Effector CD8-positive, alpha-beta T cell (primary cell): ENCODE data around the gene ST3GAL5.
"Not testable (repeated sequence)": the region's sequence is repeated elsewhere in the genome, so short reads cannot be mapped to it uniquely, and the experiment has no call there.

ENCODE experiments used
- DNase-seq: peaks from one replicate; lab custom pipeline; 2025; lab: John Stamatoyannopoulos, UW

Gene ST3GAL5

GRCh38 chr2:85834466-85834865 lies 54.3 kb downstream of the ST3GAL5 start:
- DNase-seq, result no peak

- no peak for DNase-seq
These were observed 57.1 kb downstream of the ST3GAL5 start for GRCh38 chr2:85831735-85832134.

- no peak for DNase-seq
These were observed 58.1 kb downstream of the ST3GAL5 start for GRCh38 chr2:85830645-85831044.

GRCh38 chr2:85829394-85829793 lies 59.4 kb downstream of the ST3GAL5 start:
- not testable (repeated sequence) for DNase-seq

GRCh38 chr2:85828725-85829124 lies 60.1 kb downstream of the ST3GAL5 start:
- no peak for DNase-seq

DNA sequence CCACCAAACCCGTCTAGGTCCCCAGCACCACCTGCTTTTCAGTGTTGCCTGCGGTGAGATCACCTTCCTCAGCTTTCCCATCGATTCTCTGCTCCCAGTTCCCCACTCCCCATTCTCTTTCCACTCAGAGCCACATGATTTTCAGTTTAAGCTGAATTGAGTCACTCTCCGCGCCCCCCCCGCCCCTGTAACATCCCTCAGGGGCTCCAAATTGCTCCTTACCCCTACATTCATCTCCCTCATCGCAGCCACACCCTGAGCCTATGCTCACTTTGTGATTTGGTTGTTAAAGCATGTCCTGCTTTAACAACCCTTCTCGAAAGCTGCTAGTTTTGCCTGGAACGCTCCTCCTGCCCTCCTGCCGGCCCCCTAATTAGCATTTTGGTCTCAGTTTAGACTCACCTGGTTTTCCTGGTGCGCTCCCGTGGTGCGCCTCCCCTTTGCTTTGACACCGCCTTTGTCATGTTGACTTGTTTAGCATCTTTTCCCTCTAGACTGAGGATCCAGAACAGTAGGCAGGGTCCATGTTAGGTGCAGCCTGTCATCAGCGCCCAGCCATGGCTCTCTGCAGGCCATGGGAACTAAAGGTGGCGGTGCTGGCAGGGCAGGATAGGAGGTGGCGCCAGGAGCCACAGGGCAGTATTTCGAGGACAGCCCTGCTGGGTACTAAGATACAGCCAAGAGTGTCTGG lies 60.8 kb downstream of the ST3GAL5 start:
- no peak for DNase-seq

DNA sequence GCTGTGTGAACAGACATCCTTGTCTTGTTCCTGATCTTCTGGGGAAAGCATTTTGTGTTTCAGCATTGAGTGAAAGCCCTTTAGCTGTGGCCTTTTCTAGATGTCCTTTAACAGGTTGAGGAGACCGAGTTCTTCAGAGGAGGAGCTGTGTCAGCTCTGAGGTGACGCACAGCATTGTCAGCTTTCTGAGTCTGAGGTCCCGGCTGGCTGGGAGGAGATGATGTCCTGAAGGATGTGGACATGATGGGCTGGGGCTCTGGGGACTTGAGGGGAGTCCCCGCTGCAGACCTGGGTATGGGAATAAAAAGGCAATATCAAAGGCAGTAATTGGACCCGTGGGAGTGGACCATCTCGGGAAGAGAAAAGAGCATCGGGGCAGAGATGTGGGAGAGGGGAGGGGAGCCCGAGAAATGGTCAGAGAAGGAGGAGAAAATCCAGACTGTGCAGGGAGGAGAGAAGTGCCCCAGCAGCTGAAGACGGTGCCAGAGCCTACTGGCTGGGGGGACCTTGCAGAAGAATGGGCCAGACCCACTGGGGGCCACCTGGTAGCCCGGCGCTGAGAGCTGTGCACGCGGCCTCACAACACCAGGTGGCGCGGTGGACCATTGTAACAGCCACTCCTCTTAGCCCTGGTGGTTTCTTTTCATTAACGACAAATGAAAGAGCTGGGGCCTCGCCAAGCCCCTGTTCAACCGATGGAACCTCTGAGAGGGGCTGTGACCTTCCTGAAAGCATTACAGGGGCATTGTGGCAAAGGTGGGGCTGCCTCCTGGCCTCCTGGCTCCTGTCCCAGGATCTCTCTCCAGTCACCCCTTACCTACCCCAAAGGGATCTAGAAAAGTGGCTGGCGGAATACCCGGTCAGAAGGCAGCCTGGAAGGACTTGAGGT lies 61.6 kb downstream of the ST3GAL5 start:
- DNase-seq, result peak; percentile 70

- no peak for DNase-seq
These were observed 64.8 kb downstream of the ST3GAL5 start for GRCh38 chr2:85823951-85824350.

- DNase-seq, result no peak
These were observed 66.0 kb downstream of the ST3GAL5 start for GRCh38 chr2:85822766-85823165.

DNA sequence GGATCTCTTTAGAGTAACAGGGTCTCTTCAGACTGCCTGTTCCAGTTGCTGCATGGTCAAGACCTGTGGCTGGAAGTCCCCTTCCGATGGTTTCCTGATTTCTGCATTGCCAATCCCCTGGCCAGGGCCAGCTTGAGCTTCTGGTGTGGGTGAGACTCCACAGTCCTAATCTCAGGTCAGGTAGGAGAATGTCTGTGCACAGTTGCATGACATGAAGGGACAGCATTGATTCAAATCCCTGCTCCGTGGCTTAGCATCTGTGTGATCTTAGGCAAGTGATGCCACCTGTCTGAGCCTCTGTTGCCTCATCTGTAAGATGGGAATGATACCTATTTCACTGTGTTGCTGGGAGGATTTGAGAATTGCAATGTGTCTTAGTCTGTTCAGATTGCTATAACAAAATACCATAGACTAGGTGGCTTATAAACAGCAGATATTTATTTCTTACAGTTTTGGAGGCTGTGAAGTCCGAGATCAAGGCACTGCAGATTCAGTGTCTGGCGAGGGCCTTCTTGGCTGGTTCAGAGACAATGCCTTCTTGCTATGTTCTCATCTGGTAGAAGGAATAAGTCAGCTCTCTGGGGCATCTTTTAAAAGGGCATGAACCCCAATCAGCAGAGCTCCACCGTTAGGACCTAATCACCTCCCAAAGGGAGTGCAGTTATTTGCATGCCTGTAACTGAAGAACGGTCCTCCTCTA lies 68.8 kb downstream of the ST3GAL5 start:
- DNase-seq, result no peak

- no peak for DNase-seq
These were observed 73.8 kb downstream of the ST3GAL5 start for GRCh38 chr2:85814802-85815550.

GRCh38 chr2:85813982-85814801 lies 74.6 kb downstream of the ST3GAL5 start:
- DNase-seq, result peak; percentile 70

DNA sequence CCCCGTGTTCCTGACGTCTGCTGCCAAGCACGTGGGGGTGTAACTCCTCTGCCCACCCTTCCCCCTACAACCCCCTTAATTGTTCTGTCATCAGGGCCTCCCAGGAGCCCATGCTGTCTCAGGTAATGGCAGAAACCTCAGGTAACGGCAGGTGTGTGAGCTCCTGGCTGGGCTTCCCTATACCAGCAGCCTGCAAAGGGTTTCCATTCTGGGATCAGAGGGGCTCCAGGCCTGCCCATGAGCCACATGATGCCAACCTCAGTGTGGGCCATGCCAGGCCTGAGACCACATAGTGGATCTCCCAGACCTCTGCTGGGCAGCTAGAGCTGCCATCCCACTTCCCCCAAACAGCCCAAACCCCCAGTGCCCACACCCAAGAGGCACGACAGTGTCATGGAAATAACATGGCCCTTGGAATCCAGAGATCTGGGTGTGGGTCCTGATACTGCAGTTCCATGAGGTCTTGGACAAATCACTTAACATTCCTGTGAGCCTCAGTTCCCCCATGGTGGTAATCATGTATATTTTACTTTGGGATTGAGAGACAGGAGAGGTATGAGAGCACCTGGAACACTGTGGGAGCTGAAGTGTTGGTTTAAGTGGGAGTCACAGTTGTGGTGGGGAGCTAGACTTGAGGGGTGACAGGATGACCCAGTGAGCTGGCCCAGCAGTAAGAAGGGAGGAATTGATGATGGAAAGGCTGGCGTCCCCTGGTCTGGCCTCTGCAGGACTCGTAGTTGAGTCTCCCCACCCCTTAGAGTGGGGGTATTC lies 75.4 kb downstream of the ST3GAL5 start:
- DNase-seq, result no peak

DNA sequence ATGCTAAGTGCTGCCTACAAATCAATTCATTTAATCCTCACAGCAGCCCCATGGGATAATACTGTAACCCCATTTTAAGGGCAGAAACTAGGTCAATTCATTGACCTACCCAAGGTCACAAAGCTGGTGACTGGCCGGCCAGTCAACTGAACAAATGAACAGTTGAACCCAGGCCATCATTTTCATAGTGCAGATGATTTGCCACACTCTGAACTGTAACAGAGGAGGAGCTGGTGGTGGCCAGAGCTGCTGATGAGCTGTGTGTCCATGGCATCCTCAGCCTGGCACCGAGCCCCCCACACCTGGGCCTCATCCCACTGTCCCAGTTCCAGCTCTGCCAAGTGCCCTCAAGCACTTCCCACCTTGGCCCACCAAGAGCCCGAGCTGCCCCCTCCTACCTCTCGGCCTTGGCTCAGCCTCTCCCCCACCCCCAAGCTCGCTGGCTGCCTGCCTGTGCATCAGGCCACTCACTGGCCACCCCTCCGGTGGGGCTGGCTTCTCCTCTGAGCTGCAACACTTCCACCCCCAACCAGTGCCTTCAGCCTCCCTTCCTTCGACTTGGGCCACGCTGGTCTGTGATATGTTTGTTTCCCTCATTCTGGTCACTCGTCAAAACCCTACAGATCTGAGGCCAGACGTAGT lies 76.6 kb downstream of the ST3GAL5 start:
- DNase-seq, result no peak

DNA sequence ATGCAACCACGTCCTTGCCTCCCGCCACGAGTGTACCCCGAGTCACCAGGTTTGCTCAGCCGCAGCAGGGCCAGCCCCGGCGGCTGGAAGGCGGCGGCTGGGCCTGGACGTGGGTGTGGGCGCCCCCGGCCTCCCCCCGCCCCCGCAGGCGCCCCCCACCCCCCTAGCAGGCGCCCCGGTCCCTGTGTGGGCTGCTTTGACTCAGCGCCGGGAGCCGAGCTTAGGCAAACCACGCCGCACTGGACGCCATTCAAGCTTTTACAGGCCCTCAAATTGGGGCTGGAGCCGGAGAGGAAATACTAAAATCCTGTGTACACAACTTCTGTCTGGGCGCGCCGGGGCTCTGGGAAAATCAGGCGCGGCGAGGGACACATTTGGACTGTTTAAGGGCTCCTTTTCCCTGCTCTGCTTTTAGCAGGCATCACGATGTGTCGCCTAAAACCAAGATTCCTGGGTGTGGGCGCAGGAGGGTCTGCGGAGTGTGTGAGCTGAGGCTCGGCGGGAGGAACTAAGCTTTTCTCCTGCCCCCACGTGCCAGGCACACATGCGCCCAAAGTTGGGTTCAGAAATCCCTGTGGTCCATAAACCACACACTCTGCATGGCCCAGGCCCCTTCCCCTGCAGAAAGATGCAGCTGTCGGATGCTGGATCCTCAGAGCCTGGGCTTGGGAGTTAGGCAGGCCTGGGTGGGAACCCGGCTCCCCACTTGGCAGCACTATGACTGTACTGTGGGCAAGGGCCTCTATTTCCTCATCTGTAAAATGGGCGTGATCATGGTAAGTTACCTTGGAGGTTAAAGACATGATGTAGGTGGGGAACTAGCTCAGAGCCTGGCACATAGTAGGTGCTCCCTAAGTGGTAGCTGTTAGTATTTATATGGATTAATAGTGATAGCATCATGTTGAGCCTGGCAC lies 77.4 kb downstream of the ST3GAL5 start:
- no peak for DNase-seq

- DNase-seq, result no peak
These were observed 78.2 kb downstream of the ST3GAL5 start for GRCh38 chr2:85810371-85811179.

GRCh38 chr2:85807756-85808155 lies 81.0 kb downstream of the ST3GAL5 start:
- DNase-seq, result no peak
